SK-N-SH (cell line): ENCODE data around the gene TET2. TPM values are rescaled to one million over a fixed set of nuclear protein-coding genes. Genes with fewer than 3 reads are reported as not detected.

Experiments used
- CTCF ChIA-PET: fragments of 300-600, 350-600 bp; formaldehyde crosslinking; extraction: SDS; loops from one replicate; lab custom pipeline; 2021; lab: Yijun Ruan, JAX
- POLR2A ChIA-PET: fragments of 350-600 bp; sonication (Branson Sonifier 250); formaldehyde crosslinking; extraction: SDS; loops from one replicate; lab custom pipeline; 2020; ENCODE audit warnings: antibody characterized with exemption, inconsistent platforms; lab: Yijun Ruan, JAX
- DNase-seq: peaks from one replicate; pipeline ENCODE4 v3.0.0; 2012
- H2AFZ ChIP-seq: fragments of 200-600 bp; sonication (generic); 2 replicates; pipeline ENCODE4 v1.8.1; 2016; ENCODE audit warnings: antibody characterized with exemption, mild to moderate bottlenecking, low read depth
- H3F3A ChIP-seq: fragments of 200-600 bp; sonication (generic); replicated peaks from 2 replicates; pipeline ENCODE3; 2016; ENCODE audit warnings: antibody characterized with exemption, mild to moderate bottlenecking; ENCODE audit not compliant: insufficient read depth
- H3K27ac ChIP-seq, 2 experiments: fragments of 200-500 bp in 1 of 2; fragments of 200-600 bp in 1 of 2; sonication (Bioruptor generic) in 1 of 2; sonication (generic), shearing (Covaris generic) in 1 of 2; 2 replicates each; pipeline versions ENCODE4 v1.5.1 to v1.6.1; 2014 to 2016; ENCODE audit warnings: low read depth in 2 of 2, inconsistent platforms in 1 of 2, low read length in 1 of 2, mild to moderate bottlenecking in 1 of 2, mixed read lengths in 1 of 2
- H3K27me3 ChIP-seq: fragments of 200-600 bp; sonication (generic), shearing (Covaris generic); 2 replicates; pipeline ENCODE4 v1.6.1; 2016; ENCODE audit warnings: mixed run types; ENCODE audit not compliant: insufficient read depth
- H3K36me3 ChIP-seq, 2 experiments: fragments of 200-500 bp in 1 of 2; fragments of 200-600 bp in 1 of 2; sonication (Bioruptor generic) in 1 of 2; sonication (generic) in 1 of 2; replicated peaks in 1 of 2; 2 replicates each; pipeline versions ENCODE3 to v1.5.1; 2014 to 2016; ENCODE audit warnings: low read length in 1 of 2, mild to moderate bottlenecking in 1 of 2; ENCODE audit not compliant: insufficient read depth in 2 of 2, control insufficient read depth in 1 of 2
- H3K4me1 ChIP-seq, 2 experiments: fragments of 200-500 bp in 1 of 2; fragments of 200-600 bp in 1 of 2; sonication (Bioruptor generic) in 1 of 2; sonication (generic), shearing (Covaris generic) in 1 of 2; 2 replicates each; pipeline versions ENCODE4 v1.5.1 to v1.6.1; 2014 to 2016; ENCODE audit warnings: low read depth in 1 of 2, low read length in 1 of 2, mixed run types in 1 of 2; ENCODE audit not compliant: insufficient read depth in 2 of 2, control insufficient read depth in 1 of 2
- H3K4me2 ChIP-seq: fragments of 200-600 bp; sonication (generic), shearing (Covaris generic); 2 replicates; pipeline ENCODE4 v1.6.1; 2017; ENCODE audit warnings: mixed run types
- H3K4me3 ChIP-seq, 2 experiments: fragments of 200-500 bp in 1 of 2; fragments of 200-600 bp in 1 of 2; sonication (Bioruptor generic) in 1 of 2; sonication (generic), shearing (Covaris generic) in 1 of 2; 2 replicates each; pipeline versions ENCODE4 v1.5.1 to v1.8.1; 2014 to 2016; ENCODE audit warnings: low read depth in 2 of 2, inconsistent platforms in 1 of 2, low read length in 1 of 2, mild to moderate bottlenecking in 1 of 2, mixed read lengths in 1 of 2, moderate library complexity in 1 of 2
- H3K79me2 ChIP-seq: fragments of 200-600 bp; sonication (generic); 2 replicates; pipeline ENCODE4 v1.8.1; 2017; ENCODE audit warnings: mild to moderate bottlenecking; ENCODE audit not compliant: insufficient read depth
- H3K9ac ChIP-seq: fragments of 200-600 bp; sonication (generic); 2 replicates; pipeline ENCODE4 v1.6.1; 2017; ENCODE audit warnings: mixed run types
- H3K9me2 ChIP-seq: fragments of 200-600 bp; sonication (generic); 2 replicates; pipeline ENCODE4 v1.6.1; 2017; ENCODE audit warnings: mixed run types
- H3K9me3 ChIP-seq: fragments of 200-600 bp; sonication (generic); 2 replicates; pipeline ENCODE4 v1.6.1; 2017; ENCODE audit warnings: mixed run types, mild to moderate bottlenecking, moderate library complexity
- H4K20me1 ChIP-seq: fragments of 200-600 bp; sonication (generic); 2 replicates; pipeline ENCODE4 v1.6.1; 2017; ENCODE audit warnings: mild to moderate bottlenecking, mixed run types; ENCODE audit not compliant: insufficient read depth
- FOSL2 ChIP-seq: IDR thresholded peaks from 2 replicates; pipeline ENCODE4 v1.4.0; 2012; ENCODE audit warnings: low read depth, mild to moderate bottlenecking, moderate library complexity, borderline replicate concordance
- FOXJ3 ChIP-seq: sonication (generic); formaldehyde crosslinking; IDR thresholded peaks from 2 replicates; pipeline ENCODE4 v1.5.1; 2020; ENCODE audit warnings: mild to moderate bottlenecking, missing genetic modification reagents
- JUND ChIP-seq: IDR thresholded peaks from 2 replicates; pipeline ENCODE4 v1.4.0; 2012
- NFIC ChIP-seq: IDR thresholded peaks from 2 replicates; pipeline ENCODE4 v1.4.0; 2012; ENCODE audit warnings: borderline replicate concordance
- NRF1 ChIP-seq: IDR thresholded peaks from 2 replicates; pipeline ENCODE4 v1.6.1; 2012; ENCODE audit warnings: low read depth, mild to moderate bottlenecking, low read length
- TAF1 ChIP-seq: IDR thresholded peaks from 2 replicates; pipeline ENCODE4 v1.6.1; 2012; ENCODE audit warnings: low read depth, mild to moderate bottlenecking, low read length, moderate library complexity, borderline replicate concordance
- TCF12 ChIP-seq: IDR thresholded peaks from 2 replicates; pipeline ENCODE4 v1.4.0; 2012
- WGBS: methylation state at CpG from one replicate; pipeline ENCODE4 v1.1.6; 2017; ENCODE audit warnings: low lambda C conversion rate; 5-methylcytosine and 5-hydroxymethylcytosine counted together
- polyA plus RNA-seq, 3 experiments: library from polyadenylated mRNA; depleted of rRNA; stranded (reverse); fragments of >200 nt; gene quantifications; 2 replicates each; pipeline ENCODE4 v1.2.3, GENCODE V29; 2012
- TF ChIP-seq, protein P1 (sequence below): IDR thresholded peaks from 2 replicates; pipeline ENCODE4; 2012
- TF ChIP-seq, protein P2 (sequence below): IDR thresholded peaks from 2 replicates; pipeline ENCODE4 v1.4.0; 2012; ENCODE audit warnings: low read depth, borderline replicate concordance
- TF ChIP-seq, protein P3 (sequence below): fragments of 200-600 bp; sonication (generic); IDR thresholded peaks from 2 replicates; pipeline ENCODE4 v1.6.1; 2017; ENCODE audit warnings: antibody characterized with exemption, mild to moderate bottlenecking, moderate library complexity

TET2 gene
- polyA plus RNA-seq, 1 of the 3 experiments (the other 2 are of a cell fraction), result 3.5 TPM

DNA sequence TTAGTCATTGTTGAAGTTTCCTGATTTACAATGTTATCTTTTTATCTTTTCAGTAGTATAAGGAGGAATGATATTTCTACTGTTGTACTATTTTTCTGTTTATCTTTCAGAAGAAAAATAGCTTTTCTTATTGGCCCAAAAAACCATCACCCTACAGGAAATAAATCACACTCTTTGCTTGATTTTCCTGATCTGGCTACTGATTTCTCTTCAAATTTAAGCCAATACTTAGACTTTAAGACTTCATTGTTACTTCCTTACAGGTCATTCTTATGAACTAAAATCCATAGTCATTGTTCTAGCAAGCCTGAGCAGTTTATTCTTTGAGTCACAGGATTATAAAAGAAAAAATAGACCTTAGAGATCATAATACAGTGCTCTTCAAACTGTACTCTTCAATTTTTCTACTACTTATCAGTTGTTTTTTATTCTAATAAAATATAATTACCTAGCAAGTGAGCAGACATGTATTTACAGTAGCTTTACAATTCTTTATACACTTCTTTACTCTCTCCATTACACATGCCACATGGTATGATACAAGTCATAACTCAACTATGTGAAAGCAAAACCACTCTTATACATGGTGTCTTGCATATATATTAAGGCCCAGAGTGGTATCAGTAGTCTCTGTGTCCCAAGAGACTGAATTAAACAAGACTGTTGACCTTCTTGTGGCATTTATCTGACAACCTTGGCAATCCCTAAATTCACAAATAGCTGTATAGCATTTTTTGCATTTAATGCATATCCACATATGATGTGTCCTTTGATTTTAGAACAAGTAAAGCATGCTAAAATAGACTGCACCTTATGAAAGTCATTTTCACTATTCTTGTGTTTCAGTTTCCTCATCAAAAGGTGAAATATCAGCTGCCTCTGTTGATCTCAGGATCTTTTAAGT, 47.9 kb downstream of the TET2 start:
- Histone ChIP-seq H4K20me1 (no peaks in the 10 kb centered on the region; the same call in 1 of the 2 replicates), H3K4me3 (no peak overlapping the region), H3K79me2 (peaks cover 57% of the 10 kb centered on the region), H3F3A (peaks cover 44% of the 10 kb centered on the region), H3K4me2 (peak overlapping the region; percentile 45), H3K4me1 (peaks cover 0 to 69% of the 10 kb centered on the region in 2 experiments), H3K9me2 (no peaks in the 10 kb centered on the region), H2AFZ (no peak overlapping the region), H3K9ac (no peak overlapping the region; the same call in 1 of the 2 replicates), H3K9me3 (no peaks in the 10 kb centered on the region), H3K27me3 (no peaks in the 10 kb centered on the region), H3K36me3 (peaks cover 11 to 17% of the 10 kb centered on the region in 2 experiments), H3K27ac (peak overlapping the region in 1 of 2 experiments; percentile 88; a peak in 2 of 4 replicates)
- ChIA-PET POLR2A (no interaction called here), CTCF (interaction anchor here (1.4 kb wide), 1 partner anchor 10 kb away, joined by 3 read pairs; no protein-coding TSS in a partner anchor)
- TF ChIP-seq, protein P1, sequence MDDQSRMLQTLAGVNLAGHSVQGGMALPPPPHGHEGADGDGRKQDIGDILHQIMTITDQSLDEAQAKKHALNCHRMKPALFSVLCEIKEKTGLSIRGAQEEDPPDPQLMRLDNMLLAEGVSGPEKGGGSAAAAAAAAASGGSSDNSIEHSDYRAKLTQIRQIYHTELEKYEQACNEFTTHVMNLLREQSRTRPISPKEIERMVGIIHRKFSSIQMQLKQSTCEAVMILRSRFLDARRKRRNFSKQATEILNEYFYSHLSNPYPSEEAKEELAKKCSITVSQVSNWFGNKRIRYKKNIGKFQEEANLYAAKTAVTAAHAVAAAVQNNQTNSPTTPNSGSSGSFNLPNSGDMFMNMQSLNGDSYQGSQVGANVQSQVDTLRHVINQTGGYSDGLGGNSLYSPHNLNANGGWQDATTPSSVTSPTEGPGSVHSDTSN, result peak; percentile 20; the same call in 1 of the 2 replicates
- TF ChIP-seq NRF1 (no peak), TAF1 (no peak), JUND (peak; percentile 47), TCF12 (peak; percentile 35; the same call in 1 of the 2 replicates), FOXJ3 (CRISPR knock-in tag) (no peak), FOSL2 (peak; percentile 35; the same call in 1 of the 2 replicates)
- TF ChIP-seq, protein P2, sequence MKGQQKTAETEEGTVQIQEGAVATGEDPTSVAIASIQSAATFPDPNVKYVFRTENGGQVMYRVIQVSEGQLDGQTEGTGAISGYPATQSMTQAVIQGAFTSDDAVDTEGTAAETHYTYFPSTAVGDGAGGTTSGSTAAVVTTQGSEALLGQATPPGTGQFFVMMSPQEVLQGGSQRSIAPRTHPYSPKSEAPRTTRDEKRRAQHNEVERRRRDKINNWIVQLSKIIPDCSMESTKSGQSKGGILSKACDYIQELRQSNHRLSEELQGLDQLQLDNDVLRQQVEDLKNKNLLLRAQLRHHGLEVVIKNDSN, result no peak
- no peak for DNase-seq

GRCh38 chr4:105196523-105197145, 50.0 kb downstream of the TET2 start:
- Histone ChIP-seq H3K9ac (no peak overlapping the region), H3K4me1 (peaks cover 0 to 60% of the 10 kb centered on the region in 2 experiments; a peak in 3 of 4 replicates), H4K20me1 (no peaks in the 10 kb centered on the region; the same call in 1 of the 2 replicates), H3F3A (peaks cover 36% of the 10 kb centered on the region), H3K27me3 (no peaks in the 10 kb centered on the region), H2AFZ (no peak overlapping the region), H3K79me2 (peaks cover 72% of the 10 kb centered on the region), H3K27ac (peak overlapping the region in 1 of 2 experiments; percentile 60; a peak in 2 of 4 replicates), H3K4me2 (no peak overlapping the region), H3K9me2 (no peaks in the 10 kb centered on the region), H3K4me3 (no peak overlapping the region), H3K9me3 (no peaks in the 10 kb centered on the region)
- 93% methylated on average over 5 of the region's 5 CpGs for WGBS
- POLR2A ChIA-PET, result no interaction called here
- no peak for TF ChIP-seq NFIC
- TF ChIP-seq, protein P3, sequence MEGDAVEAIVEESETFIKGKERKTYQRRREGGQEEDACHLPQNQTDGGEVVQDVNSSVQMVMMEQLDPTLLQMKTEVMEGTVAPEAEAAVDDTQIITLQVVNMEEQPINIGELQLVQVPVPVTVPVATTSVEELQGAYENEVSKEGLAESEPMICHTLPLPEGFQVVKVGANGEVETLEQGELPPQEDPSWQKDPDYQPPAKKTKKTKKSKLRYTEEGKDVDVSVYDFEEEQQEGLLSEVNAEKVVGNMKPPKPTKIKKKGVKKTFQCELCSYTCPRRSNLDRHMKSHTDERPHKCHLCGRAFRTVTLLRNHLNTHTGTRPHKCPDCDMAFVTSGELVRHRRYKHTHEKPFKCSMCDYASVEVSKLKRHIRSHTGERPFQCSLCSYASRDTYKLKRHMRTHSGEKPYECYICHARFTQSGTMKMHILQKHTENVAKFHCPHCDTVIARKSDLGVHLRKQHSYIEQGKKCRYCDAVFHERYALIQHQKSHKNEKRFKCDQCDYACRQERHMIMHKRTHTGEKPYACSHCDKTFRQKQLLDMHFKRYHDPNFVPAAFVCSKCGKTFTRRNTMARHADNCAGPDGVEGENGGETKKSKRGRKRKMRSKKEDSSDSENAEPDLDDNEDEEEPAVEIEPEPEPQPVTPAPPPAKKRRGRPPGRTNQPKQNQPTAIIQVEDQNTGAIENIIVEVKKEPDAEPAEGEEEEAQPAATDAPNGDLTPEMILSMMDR, result peak; percentile 55
- TF ChIP-seq, all 33 proteins: peak for 1
- H3K36me3 ChIP-seq, result peaks cover 3 to 22% of the 10 kb centered on the region in 2 experiments
- DNase-seq, result no peak
- CTCF ChIA-PET, result no interaction called here
